ENCODE data around the gene SLC12A7. TPM values are rescaled to one million over a fixed set of nuclear protein-coding genes. Genes with fewer than 3 reads are reported as not detected.

SLC12A7 gene
- total and polyA plus RNA-seq, 9 of the 15 experiments (the other 6 are each of a cell fraction or from before 2014, with no cell fraction given) = 0.01 to 3.1 (median 0.56) TPM

GRCh38 chr5:1118738-1119137, 6.9 kb upstream of the SLC12A7 start (continued):
- TF ChIP-seq, protein P1, sequence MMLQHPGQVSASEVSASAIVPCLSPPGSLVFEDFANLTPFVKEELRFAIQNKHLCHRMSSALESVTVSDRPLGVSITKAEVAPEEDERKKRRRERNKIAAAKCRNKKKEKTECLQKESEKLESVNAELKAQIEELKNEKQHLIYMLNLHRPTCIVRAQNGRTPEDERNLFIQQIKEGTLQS (IDR thresholded peaks at IDR 0.05) = peak; percentile 54
- TF ChIP-seq, protein P1 (CRISPR knock-in tag; conservative IDR thresholded peaks at IDR 0.05) = no peak
- TF ChIP-seq, protein P2, sequence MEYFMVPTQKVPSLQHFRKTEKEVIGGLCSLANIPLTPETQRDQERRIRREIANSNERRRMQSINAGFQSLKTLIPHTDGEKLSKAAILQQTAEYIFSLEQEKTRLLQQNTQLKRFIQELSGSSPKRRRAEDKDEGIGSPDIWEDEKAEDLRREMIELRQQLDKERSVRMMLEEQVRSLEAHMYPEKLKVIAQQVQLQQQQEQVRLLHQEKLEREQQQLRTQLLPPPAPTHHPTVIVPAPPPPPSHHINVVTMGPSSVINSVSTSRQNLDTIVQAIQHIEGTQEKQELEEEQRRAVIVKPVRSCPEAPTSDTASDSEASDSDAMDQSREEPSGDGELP (CRISPR knock-in tag; IDR thresholded peaks at IDR 0.05; ENCODE audit: borderline replicate concordance) = peak; percentile 40; the same call in 1 of the 2 replicates
- TF ChIP-seq ZFX (CRISPR knock-in tag; IDR thresholded peaks at IDR 0.05) = peak; percentile 38; the same call in 1 of the 2 replicates
- peak; percentile 47; the same call in 1 of the 2 replicates for TF ChIP-seq KLF13 (tag; IDR thresholded peaks at IDR 0.05; ENCODE audit: borderline replicate concordance, low read depth)
- TF ChIP-seq, protein P3, sequence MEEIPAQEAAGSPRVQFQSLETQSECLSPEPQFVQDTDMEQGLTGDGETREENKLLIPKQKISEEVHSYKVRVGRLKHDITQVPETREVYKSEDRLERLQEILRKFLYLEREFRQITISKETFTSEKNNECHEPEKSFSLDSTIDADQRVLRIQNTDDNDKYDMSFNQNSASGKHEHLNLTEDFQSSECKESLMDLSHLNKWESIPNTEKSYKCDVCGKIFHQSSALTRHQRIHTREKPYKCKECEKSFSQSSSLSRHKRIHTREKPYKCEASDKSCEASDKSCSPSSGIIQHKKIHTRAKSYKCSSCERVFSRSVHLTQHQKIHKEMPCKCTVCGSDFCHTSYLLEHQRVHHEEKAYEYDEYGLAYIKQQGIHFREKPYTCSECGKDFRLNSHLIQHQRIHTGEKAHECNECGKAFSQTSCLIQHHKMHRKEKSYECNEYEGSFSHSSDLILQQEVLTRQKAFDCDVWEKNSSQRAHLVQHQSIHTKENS (CRISPR knock-in tag; IDR thresholded peaks at IDR 0.05) = no peak

DNA sequence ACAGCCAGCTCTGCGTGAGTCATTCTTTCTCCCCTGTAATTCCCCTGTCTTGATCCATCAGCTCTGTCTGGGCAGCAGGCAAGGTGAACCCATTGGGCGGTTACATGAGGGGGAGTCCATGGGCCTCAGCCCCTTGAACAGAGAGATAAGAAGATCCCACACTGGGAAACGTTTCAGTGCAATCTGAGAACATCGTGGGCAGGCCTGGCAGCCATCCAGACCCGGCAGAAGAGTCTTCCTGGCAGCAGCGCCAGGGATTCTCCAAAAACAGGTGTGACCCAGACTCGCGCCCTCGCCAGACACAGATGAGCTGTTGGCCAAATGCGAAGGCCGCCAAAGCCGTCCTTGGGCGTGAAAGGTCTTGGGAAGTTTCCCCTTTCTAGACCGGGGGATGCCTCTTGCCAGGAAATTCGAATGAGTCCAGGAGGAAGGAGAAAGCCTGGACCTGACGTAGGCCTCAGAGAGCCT, 6.4 kb upstream of the SLC12A7 start:
- no peak overlapping the region for H3K4me2 ChIP-seq (ENCODE audit: insufficient read depth, low read length)
- 0 out of 4 replicates have a peak, but pooled peaks of 1 of the 2 experiments have one; percentile 38 for TF ChIP-seq RCOR1 (IDR thresholded peaks at IDR 0.05; ENCODE audit: borderline replicate concordance in 1 of 2, low read depth in 2 of 2, low read length in 2 of 2)
- no peak for TF ChIP-seq ZNF165 (CRISPR knock-in tag; IDR thresholded peaks at IDR 0.05; ENCODE audit: borderline replicate concordance)
- TF ChIP-seq ZFX (CRISPR knock-in tag; IDR thresholded peaks at IDR 0.05) = peak; percentile 58
- TF ChIP-seq ARID1B (IDR thresholded peaks at IDR 0.05) = peak; percentile 50; the same call in 1 of the 2 replicates
- no peak for TF ChIP-seq HEY1 (CRISPR knock-in tag; IDR thresholded peaks at IDR 0.05; ENCODE audit: borderline replicate concordance)
- peak; percentile 32; the same call in 1 of the 2 replicates for TF ChIP-seq EGR1 (conservative IDR thresholded peaks at IDR 0.05)
- TF ChIP-seq, protein P4, sequence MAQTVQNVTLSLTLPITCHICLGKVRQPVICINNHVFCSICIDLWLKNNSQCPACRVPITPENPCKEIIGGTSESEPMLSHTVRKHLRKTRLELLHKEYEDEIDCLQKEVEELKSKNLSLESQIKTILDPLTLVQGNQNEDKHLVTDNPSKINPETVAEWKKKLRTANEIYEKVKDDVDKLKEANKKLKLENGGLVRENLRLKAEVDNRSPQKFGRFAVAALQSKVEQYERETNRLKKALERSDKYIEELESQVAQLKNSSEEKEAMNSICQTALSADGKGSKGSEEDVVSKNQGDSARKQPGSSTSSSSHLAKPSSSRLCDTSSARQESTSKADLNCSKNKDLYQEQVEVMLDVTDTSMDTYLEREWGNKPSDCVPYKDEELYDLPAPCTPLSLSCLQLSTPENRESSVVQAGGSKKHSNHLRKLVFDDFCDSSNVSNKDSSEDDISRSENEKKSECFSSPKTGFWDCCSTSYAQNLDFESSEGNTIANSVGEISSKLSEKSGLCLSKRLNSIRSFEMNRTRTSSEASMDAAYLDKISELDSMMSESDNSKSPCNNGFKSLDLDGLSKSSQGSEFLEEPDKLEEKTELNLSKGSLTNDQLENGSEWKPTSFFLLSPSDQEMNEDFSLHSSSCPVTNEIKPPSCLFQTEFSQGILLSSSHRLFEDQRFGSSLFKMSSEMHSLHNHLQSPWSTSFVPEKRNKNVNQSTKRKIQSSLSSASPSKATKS (CRISPR knock-in tag; IDR thresholded peaks at IDR 0.05) = no peak
- no peak for TF ChIP-seq NFE2L1 (tag; IDR thresholded peaks at IDR 0.05; ENCODE audit: borderline replicate concordance, low read depth)

More for the DNA sequence above, 6.4 kb upstream of the SLC12A7 start:
- Histone ChIP-seq H3K9ac (ENCODE audit: insufficient read depth in 1 of 2, low read depth in 2 of 2, low read length in 2 of 2) (peak overlapping the region in 1 of 2 experiments; percentile 70; a peak in 1 of 4 replicates), H3K27me3 (ENCODE audit: control insufficient read depth in 2 of 2, insufficient read depth in 2 of 2, low read length in 2 of 2) (peaks cover 36 to 92% of the 10 kb centered on the region in 2 experiments), H3K4me1 (replicated peaks in 1 of 2; ENCODE audit: control insufficient read depth in 2 of 2, insufficient read depth in 2 of 2, low read length in 2 of 2) (peaks cover 11 to 69% of the 10 kb centered on the region in 2 experiments), H3K27ac (ENCODE audit: extremely low read depth, low read depth, low read length) (no peak overlapping the region), H2AFZ (ENCODE audit: low read depth, low read length) (no peak overlapping the region), H3K4me3 (no peak overlapping the region), H3K36me3 (ENCODE audit: control insufficient read depth, insufficient read depth, low read length) (no peaks in the 10 kb centered on the region), H3K9me1 (ENCODE audit: control insufficient read depth, insufficient read depth, low read length) (no peaks in the 10 kb centered on the region), H3K9me3 (replicated peaks; ENCODE audit: control insufficient read depth, insufficient read depth, low read depth, low read length) (no peaks in the 10 kb centered on the region), H4K20me1 (replicated peaks; ENCODE audit: control insufficient read depth, insufficient read depth, low read length) (peaks cover 18% of the 10 kb centered on the region), H3K79me2 (ENCODE audit: control insufficient read depth, insufficient read depth, low read length) (no peaks in the 10 kb centered on the region)
- ChIA-PET CTCF (ENCODE audit: low intra/inter-chr PET ratio) (no interaction called here), POLR2A (interaction anchor here (0.7 to 2.6 kb wide), 8 partner anchors 9 to 142 kb away, joined by 3 to 18 read pairs (median 3); no protein-coding TSS in a partner anchor)
- peak; percentile 62 for ATAC-seq
- WGBS (ENCODE audit: insufficient coverage, low coverage, missing lambda C conversion rate) = 10% methylated on average over 15 of the region's 16 CpGs
- in situ Hi-C loops (cut with MboI) (no loop called here), intact Hi-C loops (cut with micrococcal nuclease) (loop anchor here (5.0 kb wide), 1 partner anchor 51 kb away; no protein-coding TSS in a partner anchor)
- peak in 3 of 4 experiments; percentile 58 to 68 (median 67) for DNase-seq (ENCODE audit: extremely low read depth in 1 of 4, low spot score in 3 of 4)
- peak; percentile 87 for FAIRE-seq
- BruUV-seq (replicated peaks) = no TSS peak

All from K562 (cell line).